ENCODE measurements around the gene ARID1B. TPM values are rescaled to one million over a fixed set of nuclear protein-coding genes. Genes with fewer than 3 reads are reported as not detected.

The ARID1B gene
- total and polyA plus RNA-seq, 9 of the 15 experiments (the other 6 are each of a cell fraction or from before 2014, with no cell fraction given) = 12.5 to 50.5 (median 25.8) TPM

DNA sequence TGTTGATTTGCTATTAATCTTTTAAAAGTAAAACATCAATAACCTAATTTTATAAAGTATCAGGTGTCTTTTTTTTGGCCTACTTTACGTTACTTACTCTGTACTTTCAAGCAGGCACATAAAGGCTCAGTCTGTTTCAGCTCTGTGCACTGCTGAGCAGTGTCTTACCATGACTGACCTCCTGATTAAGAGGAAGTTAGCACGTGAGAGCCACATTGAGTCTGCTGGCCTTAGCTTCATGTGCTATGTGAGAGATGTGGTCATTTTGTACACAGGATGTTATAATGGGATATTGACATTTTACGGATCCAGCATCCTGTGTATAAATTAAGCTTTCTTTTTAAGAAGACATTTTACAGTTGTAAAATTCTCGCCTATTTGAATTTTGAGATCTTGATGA lies 31.9 kb downstream of the ARID1B start:
- FAIRE-seq (peak; percentile 46), ATAC-seq (peak; percentile 83), DNase-seq (ENCODE audit: extremely low read depth in 1 of 4, low spot score in 3 of 4) (peak in 1 of 4 experiments; percentile 64)
- Histone ChIP-seq H4K20me1 (replicated peaks; ENCODE audit: control insufficient read depth, insufficient read depth, low read length) (0 out of 2 replicates have a peak, but pooled peaks cover 5% of the 10 kb centered on the region), H3K4me3 (no peak overlapping the region), H3K4me1 (replicated peaks in 1 of 2; ENCODE audit: control insufficient read depth in 2 of 2, insufficient read depth in 2 of 2, low read length in 2 of 2) (peaks cover 0 to 23% of the 10 kb centered on the region in 2 experiments; a peak in 4 of 5 replicates), H3K9me1 (ENCODE audit: control insufficient read depth, insufficient read depth, low read length) (no peaks in the 10 kb centered on the region), H3K36me3 (ENCODE audit: control insufficient read depth, insufficient read depth, low read length) (no peaks in the 10 kb centered on the region), H2AFZ (ENCODE audit: low read depth, low read length) (no peak overlapping the region), H3K79me2 (ENCODE audit: control insufficient read depth, insufficient read depth, low read length) (peaks cover 95% of the 10 kb centered on the region), H3K9ac (ENCODE audit: insufficient read depth in 1 of 2, low read depth in 2 of 2, low read length in 2 of 2) (no peak overlapping the region), H3K4me2 (ENCODE audit: insufficient read depth, low read length) (no peak overlapping the region), H3K27ac (ENCODE audit: extremely low read depth, low read depth, low read length) (no peak overlapping the region), H3K9me3 (replicated peaks; ENCODE audit: control insufficient read depth, insufficient read depth, low read depth, low read length) (no peaks in the 10 kb centered on the region), H3K27me3 (ENCODE audit: control insufficient read depth in 2 of 2, insufficient read depth in 2 of 2, low read length in 2 of 2) (no peaks in the 10 kb centered on the region)
- in situ Hi-C loops (cut with MboI) (no loop called here), intact Hi-C loops (cut with micrococcal nuclease) (no loop called here)
- POLR2A ChIA-PET = interaction anchor here (0.7 to 1.8 kb wide), 2 partner anchors 43 to 45 kb away, joined by 3 to 5 read pairs; no protein-coding TSS in a partner anchor
- BruUV-seq (replicated peaks) = no TSS peak
- CTCF ChIA-PET (ENCODE audit: low intra/inter-chr PET ratio) = no interaction called here
- WGBS (ENCODE audit: insufficient coverage, low coverage, missing lambda C conversion rate) = 67% methylated on average over 4 of the region's 4 CpGs
- TF ChIP-seq NRF1 (conservative IDR thresholded peaks at IDR 0.05 in 1 of 2, IDR thresholded peaks at IDR 0.05 in 1 of 2) (0 out of 4 replicates have a peak, but pooled peaks of 1 of the 2 experiments have one; percentile 16), NR2C1 (IDR thresholded peaks at IDR 0.05) (0 out of 2 replicates have a peak, but pooled peaks have one; percentile 8), NR2C1 (tag; IDR thresholded peaks at IDR 0.05) (no peak), MNT (conservative IDR thresholded peaks at IDR 0.05) (0 out of 4 replicates have a peak, but pooled peaks have one; percentile 12 to 27), MCM2 (IDR thresholded peaks at IDR 0.05; ENCODE audit: low read depth) (no peak), PTRF (tag; IDR thresholded peaks at IDR 0.05) (no peak), HMBOX1 (IDR thresholded peaks at IDR 0.05) (0 out of 2 replicates have a peak, but pooled peaks have one; percentile 42), ILF3 (IDR thresholded peaks at IDR 0.05; ENCODE audit: borderline replicate concordance) (no peak), NONO (IDR thresholded peaks at IDR 0.05; ENCODE audit: low read depth in 2 of 2, low read length in 1 of 2) (no peak), ZNF133 (CRISPR knock-in tag; IDR thresholded peaks at IDR 0.05) (no peak), GTF2F1 (IDR thresholded peaks at IDR 0.05; ENCODE audit: low read depth, low read length) (no peak), ZBTB34 (CRISPR knock-in tag; IDR thresholded peaks at IDR 0.05) (no peak), E2F6 (IDR thresholded peaks at IDR 0.05; ENCODE audit: borderline replicate concordance in 1 of 2, extremely low read depth in 1 of 2, insufficient read depth in 1 of 2, insufficient read length in 1 of 2, low read depth in 1 of 2, low read length in 1 of 2, poor library complexity in 1 of 2, severe bottlenecking in 1 of 2) (peak; percentile 44 to 57), KDM1A (IDR thresholded peaks at IDR 0.05) (0 out of 4 replicates have a peak, but pooled peaks of 1 of the 2 experiments have one; percentile 22)
- TF ChIP-seq, protein P1, sequence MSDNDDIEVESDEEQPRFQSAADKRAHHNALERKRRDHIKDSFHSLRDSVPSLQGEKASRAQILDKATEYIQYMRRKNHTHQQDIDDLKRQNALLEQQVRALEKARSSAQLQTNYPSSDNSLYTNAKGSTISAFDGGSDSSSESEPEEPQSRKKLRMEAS (CRISPR knock-in tag; IDR thresholded peaks at IDR 0.05) = peak; percentile 58; the same call in 1 of the 2 replicates
